HG02763 (cell line): ENCODE data around the gene FNDC10.

Experiments
- ATAC-seq: cut with Tn5 transposase; IDR thresholded peaks from one replicate; pipeline ENCODE4 v1.9.1; 2021; ENCODE audit warnings: mild to moderate bottlenecking, moderate library complexity; ENCODE audit not compliant: unreplicated experiment

FNDC10 gene

GRCh38 chr1:1627829-1628753 is 28.2 kb upstream of the FNDC10 start:
- no peak for ATAC-seq

DNA sequence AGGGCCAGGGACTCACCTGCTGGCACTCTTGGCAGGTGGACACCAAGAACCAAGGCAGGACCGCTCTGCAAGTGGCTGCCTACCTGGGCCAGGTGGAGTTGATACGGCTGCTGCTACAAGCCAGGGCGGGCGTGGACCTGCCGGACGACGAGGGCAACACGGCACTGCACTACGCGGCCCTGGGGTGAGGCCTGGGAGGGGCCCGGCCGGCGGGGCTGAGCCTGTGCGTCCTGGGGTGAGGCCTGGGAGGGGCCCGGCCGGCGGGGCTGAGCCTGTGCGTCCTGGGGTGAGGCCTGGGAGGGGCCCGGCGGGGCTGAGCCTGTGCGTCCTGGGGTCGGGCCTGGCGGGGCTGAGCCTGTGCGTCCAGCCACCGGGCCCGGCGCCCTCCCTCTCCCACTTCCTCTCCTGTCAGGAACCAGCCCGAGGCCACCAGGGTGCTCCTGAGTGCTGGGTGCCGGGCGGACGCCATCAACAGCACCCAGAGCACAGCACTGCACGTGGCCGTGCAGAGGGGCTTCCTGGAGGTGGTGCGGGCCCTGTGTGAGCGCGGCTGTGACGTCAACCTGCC is 27.4 kb upstream of the FNDC10 start:
- ATAC-seq, result no peak

- ATAC-seq, result no peak
Observed at GRCh38 chr1:1626207-1627141, 26.5 kb upstream of the FNDC10 start.

GRCh38 chr1:1625824-1626206 is 25.9 kb upstream of the FNDC10 start:
- ATAC-seq, result no peak

DNA sequence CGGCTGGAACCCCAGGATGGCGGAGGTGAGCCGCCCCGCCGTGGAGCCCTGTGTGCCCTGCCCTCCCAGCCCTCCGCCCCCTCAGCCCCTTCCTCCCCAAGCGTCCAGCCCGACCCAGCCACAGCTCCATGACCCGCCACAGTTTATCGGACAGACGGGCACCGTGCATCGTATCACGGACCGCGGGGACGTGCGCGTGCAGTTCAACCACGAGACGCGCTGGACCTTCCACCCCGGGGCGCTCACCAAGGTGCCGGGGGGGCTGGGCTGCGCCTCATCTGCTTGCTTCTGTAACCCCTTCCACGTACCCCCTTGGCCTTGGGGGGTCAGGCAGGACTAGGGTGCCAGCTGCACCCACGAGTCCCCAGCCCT is 25.5 kb upstream of the FNDC10 start:
- ATAC-seq, result no peak

GRCh38 chr1:1624443-1625403 is 24.8 kb upstream of the FNDC10 start:
- no peak for ATAC-seq

DNA sequence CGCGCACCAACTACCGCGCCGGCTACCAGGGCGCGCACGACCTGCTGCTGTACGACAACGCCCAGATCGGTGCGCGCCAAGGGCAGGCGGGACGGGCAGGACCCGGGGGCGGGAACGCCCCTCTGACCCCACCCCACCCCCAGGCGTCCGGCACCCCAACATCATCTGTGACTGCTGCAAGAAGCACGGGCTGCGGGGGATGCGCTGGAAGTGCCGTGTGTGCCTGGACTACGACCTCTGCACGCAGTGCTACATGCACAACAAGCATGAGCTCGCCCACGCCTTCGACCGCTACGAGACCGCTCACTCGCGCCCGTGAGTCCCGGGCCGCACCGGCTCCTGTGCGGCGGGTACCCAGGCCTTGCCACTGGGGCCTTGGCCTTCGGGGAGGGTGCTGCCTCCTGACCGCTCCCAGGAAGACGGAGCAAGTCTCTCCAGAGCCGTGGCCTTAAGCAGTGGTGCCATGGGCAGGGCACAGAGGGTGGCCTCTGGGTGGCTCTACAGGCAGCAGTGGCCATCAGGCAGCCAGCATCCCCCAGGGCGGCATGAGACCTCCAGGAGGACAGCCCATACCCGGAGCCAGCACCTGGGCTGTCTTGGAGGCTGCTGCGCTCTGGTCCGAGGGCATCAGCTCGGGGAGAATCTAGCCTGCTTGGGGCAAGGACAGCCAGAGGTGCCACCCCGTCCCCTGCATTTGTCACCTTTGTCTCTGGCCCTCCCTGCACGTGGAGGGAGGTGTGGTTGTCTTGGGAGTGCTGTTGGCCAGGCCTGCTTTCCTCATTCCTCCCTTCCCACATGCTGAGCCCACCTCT is 23.9 kb upstream of the FNDC10 start:
- ATAC-seq, result no peak

DNA sequence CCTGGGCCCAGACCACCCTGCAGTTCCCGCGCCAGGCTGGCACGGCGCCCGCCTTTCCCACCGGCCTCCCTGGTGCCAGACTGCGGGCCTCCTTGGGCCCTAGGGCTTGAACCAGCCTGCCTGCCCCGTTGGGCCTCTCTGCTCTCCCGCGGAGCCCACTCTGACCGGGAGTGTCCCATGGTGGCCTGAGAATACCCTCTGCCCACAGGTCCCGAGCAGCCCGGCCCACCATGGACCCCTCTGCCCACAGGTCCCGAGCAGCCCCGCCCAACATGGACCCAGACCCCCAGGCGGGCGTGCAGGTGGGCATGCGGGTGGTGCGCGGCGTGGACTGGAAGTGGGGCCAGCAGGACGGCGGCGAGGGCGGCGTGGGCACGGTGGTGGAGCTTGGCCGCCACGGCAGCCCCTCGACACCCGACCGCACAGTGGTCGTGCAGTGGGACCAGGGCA is 23.3 kb upstream of the FNDC10 start:
- no peak for ATAC-seq

DNA sequence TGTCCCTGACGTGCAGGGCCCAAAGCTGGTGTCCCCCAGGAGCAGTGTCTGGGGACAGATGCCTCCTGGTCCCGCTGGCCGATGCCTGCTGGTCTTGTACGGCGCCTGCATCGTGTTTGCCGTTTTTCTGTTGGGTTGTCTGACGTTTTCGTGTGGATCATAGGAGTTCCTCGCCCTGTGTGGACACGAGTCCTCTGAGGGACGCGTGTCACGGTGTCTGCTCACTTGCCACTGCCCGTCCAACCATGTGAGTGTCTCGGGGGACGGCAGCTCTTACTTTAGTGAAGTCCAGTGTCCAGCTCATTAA is 22.8 kb upstream of the FNDC10 start:
- ATAC-seq, result no peak

DNA sequence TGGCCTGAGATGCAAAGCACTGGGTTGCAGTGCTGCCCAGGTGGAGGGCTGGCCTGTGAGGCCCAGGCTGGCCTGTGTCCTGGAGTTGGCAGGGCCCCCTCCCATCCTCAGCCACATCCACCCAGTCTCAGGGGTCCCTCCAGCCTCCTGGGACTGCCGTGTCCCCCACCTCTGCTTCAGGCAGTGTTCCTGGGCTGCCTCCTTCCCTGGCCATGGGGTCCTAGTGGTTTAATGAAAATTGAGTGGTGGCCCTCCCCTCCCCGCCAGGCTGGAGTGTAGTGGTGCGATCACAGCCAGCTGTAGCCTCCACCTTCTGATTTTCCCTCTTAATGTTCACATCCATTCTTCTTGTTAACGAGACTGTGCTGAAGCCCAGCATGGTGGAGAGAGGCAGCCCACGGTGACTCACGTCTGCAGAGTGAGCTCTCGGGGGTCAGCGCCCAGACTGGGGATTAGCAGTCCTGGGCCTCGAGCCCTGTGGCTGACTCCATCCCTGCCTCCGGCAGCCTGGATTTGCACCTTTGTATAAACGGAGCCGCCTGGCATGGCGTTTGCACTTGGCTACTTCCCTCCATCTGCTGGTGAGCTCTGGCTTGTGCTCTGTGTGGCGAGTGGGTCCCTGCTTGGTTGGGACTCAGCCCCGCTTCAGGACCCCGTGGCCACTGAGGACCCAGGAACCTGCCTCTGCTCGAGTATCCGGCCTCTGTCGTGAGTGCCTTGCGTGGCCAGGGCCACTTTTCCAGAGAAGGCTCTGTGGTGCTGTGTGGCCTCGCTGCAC is 22.3 kb upstream of the FNDC10 start:
- no peak for ATAC-seq

DNA sequence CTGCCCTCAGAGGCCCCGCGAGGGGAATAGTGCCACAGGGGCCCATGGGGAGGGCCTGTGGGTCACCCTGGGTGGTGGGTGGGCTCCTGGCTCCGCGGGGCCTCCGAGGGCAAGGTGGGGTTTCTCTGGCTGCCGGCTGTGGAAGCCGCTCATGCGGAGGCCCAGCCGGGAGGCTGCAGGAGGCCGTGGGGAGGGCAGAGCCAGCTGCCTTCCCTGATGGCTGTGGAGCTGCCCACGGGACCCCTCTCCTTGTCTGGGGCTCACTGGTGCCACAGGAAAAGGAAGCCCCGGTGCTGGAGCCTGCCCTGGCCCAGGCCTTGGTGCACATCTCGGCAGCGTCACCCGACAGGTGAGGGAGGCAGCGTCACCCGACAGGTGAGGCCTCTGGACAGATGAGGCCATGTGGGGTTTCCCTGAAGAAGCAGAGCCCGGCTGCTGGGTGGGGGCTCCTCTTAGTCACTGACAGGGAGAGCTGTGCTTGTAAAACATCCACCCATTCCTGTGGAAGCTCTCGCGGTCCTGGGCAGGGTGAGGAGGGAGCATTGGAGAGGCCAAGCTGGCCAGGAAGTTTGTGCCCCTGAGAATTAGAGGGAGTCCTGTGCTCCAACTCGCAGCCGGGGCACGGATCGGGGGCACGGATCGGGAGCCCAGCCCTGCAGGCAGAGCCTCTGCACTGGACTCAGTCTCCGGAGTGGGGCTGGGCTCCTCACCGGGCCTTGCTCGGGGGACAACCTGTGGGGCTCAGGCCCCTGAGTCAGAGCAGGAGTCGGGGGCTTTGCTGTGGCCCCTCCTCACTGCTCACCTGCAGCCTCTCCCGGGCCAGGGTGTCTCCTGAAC is 21.5 kb upstream of the FNDC10 start:
- no peak for ATAC-seq

DNA sequence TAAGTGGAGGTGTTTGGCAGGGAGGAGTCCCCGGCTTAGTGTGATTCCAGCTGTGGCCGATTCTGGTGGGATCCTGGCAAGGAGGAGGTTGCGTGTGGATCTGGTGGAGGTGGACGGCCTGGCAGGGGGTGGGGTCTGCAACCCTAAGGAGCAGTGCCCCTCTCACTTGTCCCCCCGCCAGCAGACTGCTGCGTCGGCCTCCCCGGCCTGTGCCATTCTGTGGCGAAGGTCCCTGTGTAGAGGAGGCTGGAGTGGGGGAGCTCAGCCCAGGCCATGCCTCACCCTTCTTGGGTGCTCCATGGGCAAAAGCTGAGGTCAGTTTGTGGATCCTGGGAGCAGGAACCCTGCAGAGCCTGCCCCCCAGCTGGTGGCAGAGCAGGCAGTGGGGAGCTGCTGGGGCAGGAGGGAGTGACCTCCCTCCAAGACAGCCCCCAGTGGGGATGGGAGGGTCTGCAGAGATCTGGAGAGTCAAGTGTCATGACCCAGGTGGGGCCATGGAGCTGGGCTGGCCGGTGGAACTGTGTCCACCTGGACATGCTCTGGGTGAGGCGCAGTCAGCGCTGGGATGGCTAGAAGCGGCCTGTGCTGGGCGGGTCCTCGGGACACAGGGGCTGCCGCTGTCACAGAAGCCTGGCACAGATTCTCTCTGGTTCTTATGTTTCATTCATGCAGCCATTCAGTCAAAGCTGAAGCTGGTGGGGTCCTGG is 20.7 kb upstream of the FNDC10 start:
- no peak for ATAC-seq

DNA sequence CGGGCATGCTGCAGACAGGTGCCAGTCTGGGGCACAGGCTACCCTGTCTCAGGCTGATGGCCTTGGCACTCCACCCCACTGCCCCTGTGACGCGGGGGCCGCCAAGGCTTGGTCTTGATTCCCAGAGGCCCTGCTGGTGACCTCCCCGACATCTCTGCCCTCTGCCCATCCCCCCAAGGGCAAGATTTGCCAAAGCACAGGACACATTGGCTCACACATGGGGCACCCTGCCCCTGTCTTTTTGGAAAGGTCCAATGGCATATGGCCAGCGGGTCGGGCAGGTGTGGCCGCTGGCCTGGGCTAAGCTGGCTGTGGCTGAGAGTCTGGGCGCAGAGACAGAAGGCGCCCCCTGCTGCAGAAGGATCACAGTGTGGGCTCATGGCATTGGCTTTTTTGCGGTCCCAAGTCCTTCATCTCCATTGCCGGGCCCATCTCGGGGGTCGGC is 20.0 kb upstream of the FNDC10 start:
- ATAC-seq, result no peak

GRCh38 chr1:1618396-1619068 is 18.6 kb upstream of the FNDC10 start:
- no peak for ATAC-seq

DNA sequence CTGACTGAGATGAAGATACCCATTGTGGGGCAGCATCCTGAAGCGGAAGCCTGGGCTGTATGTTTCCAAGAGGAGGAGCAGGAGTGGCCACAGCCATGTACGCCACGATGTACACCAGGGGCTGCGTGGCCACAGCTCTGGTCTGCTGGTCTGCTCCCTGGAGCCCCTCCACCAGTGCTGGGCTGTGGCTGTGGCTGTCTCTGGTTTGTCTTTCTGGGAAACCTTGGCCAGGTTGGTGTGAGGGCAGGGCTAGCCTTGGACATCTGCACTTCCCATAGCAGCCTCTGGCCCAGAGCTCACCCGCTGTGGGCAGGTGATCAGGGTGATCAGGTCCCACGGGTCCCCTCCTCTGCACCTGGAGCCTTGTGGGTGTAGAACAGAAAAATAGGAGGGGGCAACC is 18.0 kb upstream of the FNDC10 start:
- ATAC-seq, result no peak

DNA sequence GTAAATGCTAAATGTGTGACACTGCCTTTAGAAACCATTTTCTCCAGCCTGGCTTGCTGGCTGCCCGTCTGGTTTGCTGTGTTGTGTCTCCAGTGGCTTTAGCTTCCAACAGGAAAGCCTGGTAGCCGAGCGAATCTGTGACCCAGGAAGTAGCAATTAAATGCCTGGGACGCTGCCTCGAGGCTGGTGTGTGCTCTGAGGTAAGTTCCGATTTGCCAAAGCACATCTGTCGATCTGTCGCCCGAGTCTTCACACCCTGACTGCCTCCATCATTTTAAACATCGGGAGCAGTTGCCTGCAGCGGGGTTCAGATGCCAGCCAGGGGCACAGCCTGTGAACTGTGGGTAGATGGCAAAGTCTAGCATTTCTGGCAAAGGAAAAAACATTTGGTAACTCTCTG is 17.6 kb upstream of the FNDC10 start:
- no peak for ATAC-seq

- no peak for ATAC-seq
Observed at GRCh38 chr1:1616838-1617237, 16.9 kb upstream of the FNDC10 start.
